ENCODE data around the gene FBXL16. TPM values are rescaled to one million over a fixed set of nuclear protein-coding genes. Genes with fewer than 3 reads are reported as not detected.

The FBXL16 gene
- total and polyA plus RNA-seq, 2 of the 13 experiments (the other 11 are each of a cell fraction or from before 2014, with no cell fraction given) = 0.22 to 2.0 TPM

DNA sequence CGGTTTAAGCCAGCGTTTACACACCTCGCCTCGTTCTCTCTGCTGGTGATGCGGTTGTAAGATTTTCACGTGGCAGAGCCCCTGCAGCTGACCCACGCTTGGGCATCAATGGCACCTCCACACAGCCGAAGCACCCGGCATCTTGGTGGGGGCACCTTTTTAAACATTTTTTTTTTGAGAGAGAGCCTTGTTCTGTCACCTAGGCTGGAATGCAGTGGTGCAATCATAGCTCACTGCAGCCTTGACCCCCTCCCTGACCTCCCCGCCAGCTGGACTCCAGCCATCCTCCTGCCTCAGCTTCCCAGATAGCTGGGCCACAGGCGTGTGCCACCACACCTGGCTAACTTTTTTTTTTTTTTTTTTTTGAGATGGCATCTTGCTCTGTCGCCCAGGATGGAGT lies 51.6 kb downstream of the FBXL16 start (continued):
- TF ChIP-seq, protein P1, sequence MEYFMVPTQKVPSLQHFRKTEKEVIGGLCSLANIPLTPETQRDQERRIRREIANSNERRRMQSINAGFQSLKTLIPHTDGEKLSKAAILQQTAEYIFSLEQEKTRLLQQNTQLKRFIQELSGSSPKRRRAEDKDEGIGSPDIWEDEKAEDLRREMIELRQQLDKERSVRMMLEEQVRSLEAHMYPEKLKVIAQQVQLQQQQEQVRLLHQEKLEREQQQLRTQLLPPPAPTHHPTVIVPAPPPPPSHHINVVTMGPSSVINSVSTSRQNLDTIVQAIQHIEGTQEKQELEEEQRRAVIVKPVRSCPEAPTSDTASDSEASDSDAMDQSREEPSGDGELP (IDR thresholded peaks at IDR 0.05; ENCODE audit: borderline replicate concordance, low read depth) = peak; percentile 83
- TF ChIP-seq, protein P2, sequence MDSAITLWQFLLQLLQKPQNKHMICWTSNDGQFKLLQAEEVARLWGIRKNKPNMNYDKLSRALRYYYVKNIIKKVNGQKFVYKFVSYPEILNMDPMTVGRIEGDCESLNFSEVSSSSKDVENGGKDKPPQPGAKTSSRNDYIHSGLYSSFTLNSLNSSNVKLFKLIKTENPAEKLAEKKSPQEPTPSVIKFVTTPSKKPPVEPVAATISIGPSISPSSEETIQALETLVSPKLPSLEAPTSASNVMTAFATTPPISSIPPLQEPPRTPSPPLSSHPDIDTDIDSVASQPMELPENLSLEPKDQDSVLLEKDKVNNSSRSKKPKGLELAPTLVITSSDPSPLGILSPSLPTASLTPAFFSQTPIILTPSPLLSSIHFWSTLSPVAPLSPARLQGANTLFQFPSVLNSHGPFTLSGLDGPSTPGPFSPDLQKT (CRISPR knock-in tag; IDR thresholded peaks at IDR 0.05; ENCODE audit: borderline replicate concordance) = no peak
- TF ChIP-seq EED (CRISPR knock-in tag; IDR thresholded peaks at IDR 0.05) (no peak), NR2F1 (CRISPR knock-in tag; IDR thresholded peaks at IDR 0.05) (peak; percentile 89 to 92), IKZF4 (CRISPR knock-in tag; IDR thresholded peaks at IDR 0.05; ENCODE audit: borderline replicate concordance, low read depth, not compliant biosample characterization) (no peak), ZMYM3 (CRISPR knock-in tag; IDR thresholded peaks at IDR 0.05) (no peak), ZNF550 (CRISPR knock-in tag; IDR thresholded peaks at IDR 0.05; ENCODE audit: borderline replicate concordance) (no peak), SALL1 (CRISPR knock-in tag; IDR thresholded peaks at IDR 0.05) (0 out of 2 replicates have a peak, but pooled peaks have one; percentile 23)
- TF ChIP-seq, protein P3, sequence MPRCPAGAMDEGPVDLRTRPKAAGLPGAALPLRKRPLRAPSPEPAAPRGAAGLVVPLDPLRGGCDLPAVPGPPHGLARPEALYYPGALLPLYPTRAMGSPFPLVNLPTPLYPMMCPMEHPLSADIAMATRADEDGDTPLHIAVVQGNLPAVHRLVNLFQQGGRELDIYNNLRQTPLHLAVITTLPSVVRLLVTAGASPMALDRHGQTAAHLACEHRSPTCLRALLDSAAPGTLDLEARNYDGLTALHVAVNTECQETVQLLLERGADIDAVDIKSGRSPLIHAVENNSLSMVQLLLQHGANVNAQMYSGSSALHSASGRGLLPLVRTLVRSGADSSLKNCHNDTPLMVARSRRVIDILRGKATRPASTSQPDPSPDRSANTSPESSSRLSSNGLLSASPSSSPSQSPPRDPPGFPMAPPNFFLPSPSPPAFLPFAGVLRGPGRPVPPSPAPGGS (CRISPR knock-in tag; IDR thresholded peaks at IDR 0.05) = no peak
- TF ChIP-seq, protein P4, sequence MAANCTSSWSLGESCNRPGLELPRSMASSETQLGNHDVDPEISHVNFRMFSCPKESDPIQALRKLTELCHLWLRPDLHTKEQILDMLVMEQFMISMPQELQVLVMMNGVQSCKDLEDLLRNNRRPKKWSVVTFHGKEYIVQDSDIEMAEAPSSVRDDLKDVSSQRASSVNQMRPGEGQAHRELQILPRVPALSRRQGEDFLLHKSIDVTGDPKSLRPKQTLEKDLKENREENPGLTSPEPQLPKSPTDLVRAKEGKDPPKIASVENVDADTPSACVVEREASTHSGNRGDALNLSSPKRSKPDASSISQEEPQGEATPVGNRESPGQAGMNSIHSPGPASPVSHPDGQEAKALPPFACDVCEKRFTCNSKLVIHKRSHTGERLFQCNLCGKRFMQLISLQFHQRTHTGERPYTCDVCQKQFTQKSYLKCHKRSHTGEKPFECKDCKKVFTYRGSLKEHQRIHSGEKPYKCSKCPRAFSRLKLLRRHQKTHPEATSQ (CRISPR knock-in tag; IDR thresholded peaks at IDR 0.05; ENCODE audit: borderline replicate concordance) = no peak
- TF ChIP-seq, protein P5, sequence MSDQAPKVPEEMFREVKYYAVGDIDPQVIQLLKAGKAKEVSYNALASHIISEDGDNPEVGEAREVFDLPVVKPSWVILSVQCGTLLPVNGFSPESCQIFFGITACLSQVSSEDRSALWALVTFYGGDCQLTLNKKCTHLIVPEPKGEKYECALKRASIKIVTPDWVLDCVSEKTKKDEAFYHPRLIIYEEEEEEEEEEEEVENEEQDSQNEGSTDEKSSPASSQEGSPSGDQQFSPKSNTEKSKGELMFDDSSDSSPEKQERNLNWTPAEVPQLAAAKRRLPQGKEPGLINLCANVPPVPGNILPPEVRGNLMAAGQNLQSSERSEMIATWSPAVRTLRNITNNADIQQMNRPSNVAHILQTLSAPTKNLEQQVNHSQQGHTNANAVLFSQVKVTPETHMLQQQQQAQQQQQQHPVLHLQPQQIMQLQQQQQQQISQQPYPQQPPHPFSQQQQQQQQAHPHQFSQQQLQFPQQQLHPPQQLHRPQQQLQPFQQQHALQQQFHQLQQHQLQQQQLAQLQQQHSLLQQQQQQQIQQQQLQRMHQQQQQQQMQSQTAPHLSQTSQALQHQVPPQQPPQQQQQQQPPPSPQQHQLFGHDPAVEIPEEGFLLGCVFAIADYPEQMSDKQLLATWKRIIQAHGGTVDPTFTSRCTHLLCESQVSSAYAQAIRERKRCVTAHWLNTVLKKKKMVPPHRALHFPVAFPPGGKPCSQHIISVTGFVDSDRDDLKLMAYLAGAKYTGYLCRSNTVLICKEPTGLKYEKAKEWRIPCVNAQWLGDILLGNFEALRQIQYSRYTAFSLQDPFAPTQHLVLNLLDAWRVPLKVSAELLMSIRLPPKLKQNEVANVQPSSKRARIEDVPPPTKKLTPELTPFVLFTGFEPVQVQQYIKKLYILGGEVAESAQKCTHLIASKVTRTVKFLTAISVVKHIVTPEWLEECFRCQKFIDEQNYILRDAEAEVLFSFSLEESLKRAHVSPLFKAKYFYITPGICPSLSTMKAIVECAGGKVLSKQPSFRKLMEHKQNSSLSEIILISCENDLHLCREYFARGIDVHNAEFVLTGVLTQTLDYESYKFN (CRISPR knock-in tag; conservative IDR thresholded peaks at IDR 0.05) = peak; percentile 42; the same call in 1 of the 2 replicates
- TF ChIP-seq, protein P6, sequence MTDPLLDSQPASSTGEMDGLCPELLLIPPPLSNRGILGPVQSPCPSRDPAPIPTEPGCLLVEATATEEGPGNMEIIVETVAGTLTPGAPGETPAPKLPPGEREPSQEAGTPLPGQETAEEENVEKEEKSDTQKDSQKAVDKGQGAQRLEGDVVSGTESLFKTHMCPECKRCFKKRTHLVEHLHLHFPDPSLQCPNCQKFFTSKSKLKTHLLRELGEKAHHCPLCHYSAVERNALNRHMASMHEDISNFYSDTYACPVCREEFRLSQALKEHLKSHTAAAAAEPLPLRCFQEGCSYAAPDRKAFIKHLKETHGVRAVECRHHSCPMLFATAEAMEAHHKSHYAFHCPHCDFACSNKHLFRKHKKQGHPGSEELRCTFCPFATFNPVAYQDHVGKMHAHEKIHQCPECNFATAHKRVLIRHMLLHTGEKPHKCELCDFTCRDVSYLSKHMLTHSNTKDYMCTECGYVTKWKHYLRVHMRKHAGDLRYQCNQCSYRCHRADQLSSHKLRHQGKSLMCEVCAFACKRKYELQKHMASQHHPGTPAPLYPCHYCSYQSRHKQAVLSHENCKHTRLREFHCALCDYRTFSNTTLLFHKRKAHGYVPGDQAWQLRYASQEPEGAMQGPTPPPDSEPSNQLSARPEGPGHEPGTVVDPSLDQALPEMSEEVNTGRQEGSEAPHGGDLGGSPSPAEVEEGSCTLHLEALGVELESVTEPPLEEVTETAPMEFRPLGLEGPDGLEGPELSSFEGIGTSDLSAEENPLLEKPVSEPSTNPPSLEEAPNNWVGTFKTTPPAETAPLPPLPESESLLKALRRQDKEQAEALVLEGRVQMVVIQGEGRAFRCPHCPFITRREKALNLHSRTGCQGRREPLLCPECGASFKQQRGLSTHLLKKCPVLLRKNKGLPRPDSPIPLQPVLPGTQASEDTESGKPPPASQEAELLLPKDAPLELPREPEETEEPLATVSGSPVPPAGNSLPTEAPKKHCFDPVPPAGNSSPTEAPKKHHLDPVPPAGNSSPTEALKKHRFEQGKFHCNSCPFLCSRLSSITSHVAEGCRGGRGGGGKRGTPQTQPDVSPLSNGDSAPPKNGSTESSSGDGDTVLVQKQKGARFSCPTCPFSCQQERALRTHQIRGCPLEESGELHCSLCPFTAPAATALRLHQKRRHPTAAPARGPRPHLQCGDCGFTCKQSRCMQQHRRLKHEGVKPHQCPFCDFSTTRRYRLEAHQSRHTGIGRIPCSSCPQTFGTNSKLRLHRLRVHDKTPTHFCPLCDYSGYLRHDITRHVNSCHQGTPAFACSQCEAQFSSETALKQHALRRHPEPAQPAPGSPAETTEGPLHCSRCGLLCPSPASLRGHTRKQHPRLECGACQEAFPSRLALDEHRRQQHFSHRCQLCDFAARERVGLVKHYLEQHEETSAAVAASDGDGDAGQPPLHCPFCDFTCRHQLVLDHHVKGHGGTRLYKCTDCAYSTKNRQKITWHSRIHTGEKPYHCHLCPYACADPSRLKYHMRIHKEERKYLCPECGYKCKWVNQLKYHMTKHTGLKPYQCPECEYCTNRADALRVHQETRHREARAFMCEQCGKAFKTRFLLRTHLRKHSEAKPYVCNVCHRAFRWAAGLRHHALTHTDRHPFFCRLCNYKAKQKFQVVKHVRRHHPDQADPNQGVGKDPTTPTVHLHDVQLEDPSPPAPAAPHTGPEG (CRISPR knock-in tag; IDR thresholded peaks at IDR 0.05) = no peak
